RPMI8226 (cell line): Measurements from ENCODE around the gene ADAM10.
A peak's percentile ranks its signal among the peaks of the same experiment; 100 is the strongest.

Experiments used
- DNase-seq: peaks from one replicate; pipeline ENCODE4 v3.0.0-alpha.2; 2015

The ADAM10 gene

GRCh38 chr15:58602823-58603222 lies 146.7 kb downstream of the ADAM10 start:
- no peak for DNase-seq

- no peak for DNase-seq
Measured at GRCh38 chr15:58598829-58599210, 150.7 kb downstream of the ADAM10 start.

- DNase-seq, result no peak
Measured at GRCh38 chr15:58597943-58598828, 151.3 kb downstream of the ADAM10 start.

- no peak for DNase-seq
Measured at GRCh38 chr15:58595516-58596263, 153.8 kb downstream of the ADAM10 start.

GRCh38 chr15:58594898-58595297 lies 154.6 kb downstream of the ADAM10 start:
- no peak for DNase-seq

- no peak for DNase-seq
Measured at GRCh38 chr15:58593870-58594269, 155.6 kb downstream of the ADAM10 start.

GRCh38 chr15:58590926-58591325 lies 158.6 kb downstream of the ADAM10 start:
- no peak for DNase-seq

- no peak for DNase-seq
Measured at GRCh38 chr15:58590236-58590635, 159.3 kb downstream of the ADAM10 start.

GRCh38 chr15:58589047-58589446 lies 160.5 kb downstream of the ADAM10 start:
- DNase-seq, result no peak

GRCh38 chr15:58588096-58588495 lies 161.4 kb downstream of the ADAM10 start:
- DNase-seq, result no peak

- no peak for DNase-seq
Measured at GRCh38 chr15:58587486-58587885, 162.0 kb downstream of the ADAM10 start.

GRCh38 chr15:58585693-58586443 lies 163.6 kb downstream of the ADAM10 start:
- peak; percentile 80 for DNase-seq

- no peak for DNase-seq
Measured at GRCh38 chr15:58584789-58585461, 164.6 kb downstream of the ADAM10 start.

GRCh38 chr15:58583171-58583908 lies 166.2 kb downstream of the ADAM10 start:
- DNase-seq, result peak; percentile 69

GRCh38 chr15:58582160-58582559 lies 167.3 kb downstream of the ADAM10 start:
- DNase-seq, result peak; percentile 26

GRCh38 chr15:58576657-58577056 lies 172.8 kb downstream of the ADAM10 start:
- no peak for DNase-seq

GRCh38 chr15:58575045-58575786 lies 174.3 kb downstream of the ADAM10 start:
- no peak for DNase-seq

GRCh38 chr15:58574631-58575030 lies 174.9 kb downstream of the ADAM10 start:
- DNase-seq, result peak; percentile 31

GRCh38 chr15:58573270-58573669 lies 176.2 kb downstream of the ADAM10 start:
- DNase-seq, result no peak

- no peak for DNase-seq
Measured at GRCh38 chr15:58572521-58572920, 177.0 kb downstream of the ADAM10 start.

- no peak for DNase-seq
Measured at GRCh38 chr15:58571491-58571890, 178.0 kb downstream of the ADAM10 start.
